Stimulated activated CD4-positive, alpha-beta T cell treated with anti-CD3 and anti-CD28 coated beads, TNF-alpha, amount 100 ng/mL, for 24 hours (primary cell): ENCODE data around the gene GOLGA6L2.
"Not testable (repeated sequence)": the region's sequence is repeated elsewhere in the genome, so short reads cannot be mapped to it uniquely, and the experiment has no call there.

Experiments
- DNase-seq, 3 experiments: peaks; one replicate each; pipeline ENCODE4 v3.0.0-alpha.2; 2020; ENCODE audit warnings: low read depth in 3 of 3

Gene GOLGA6L2, protein sequence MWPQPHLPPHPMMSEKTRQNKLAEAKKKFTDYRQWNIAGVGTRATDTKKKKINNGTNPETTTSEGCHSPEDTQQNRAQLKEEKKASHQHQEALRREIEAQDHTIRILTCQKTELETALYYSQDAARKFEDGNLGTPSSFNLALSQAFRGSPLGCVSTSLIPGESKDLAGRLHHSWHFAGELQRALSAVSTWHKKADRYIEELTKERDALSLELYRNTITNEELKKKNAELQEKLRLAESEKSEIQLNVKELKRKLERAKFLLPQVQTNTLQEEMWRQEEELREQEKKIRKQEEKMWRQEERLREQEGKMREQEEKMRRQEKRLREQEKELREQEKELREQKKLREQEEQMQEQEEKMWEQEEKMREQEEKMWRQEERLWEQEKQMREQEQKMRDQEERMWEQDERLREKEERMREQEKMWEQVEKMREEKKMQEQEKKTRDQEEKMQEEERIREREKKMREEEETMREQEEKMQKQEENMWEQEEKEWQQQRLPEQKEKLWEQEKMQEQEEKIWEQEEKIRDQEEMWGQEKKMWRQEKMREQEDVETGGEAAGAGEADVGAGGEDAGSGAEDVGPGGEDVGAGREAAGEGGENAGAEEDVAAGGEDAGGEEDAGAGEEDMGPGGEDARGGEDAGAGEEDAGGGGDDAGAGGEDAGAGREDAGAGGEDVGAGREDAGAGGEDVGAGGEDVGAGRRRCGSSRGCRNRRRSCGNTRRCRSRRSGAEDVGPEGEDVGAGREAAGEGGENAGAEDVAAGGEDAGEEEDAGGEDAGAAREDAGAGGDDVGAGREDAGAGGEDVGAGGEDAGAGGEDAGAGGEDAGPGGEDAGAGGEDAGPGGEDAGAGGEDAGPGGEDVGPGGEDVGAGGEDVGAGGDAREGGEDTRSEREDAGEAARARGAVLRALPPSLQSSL

DNA sequence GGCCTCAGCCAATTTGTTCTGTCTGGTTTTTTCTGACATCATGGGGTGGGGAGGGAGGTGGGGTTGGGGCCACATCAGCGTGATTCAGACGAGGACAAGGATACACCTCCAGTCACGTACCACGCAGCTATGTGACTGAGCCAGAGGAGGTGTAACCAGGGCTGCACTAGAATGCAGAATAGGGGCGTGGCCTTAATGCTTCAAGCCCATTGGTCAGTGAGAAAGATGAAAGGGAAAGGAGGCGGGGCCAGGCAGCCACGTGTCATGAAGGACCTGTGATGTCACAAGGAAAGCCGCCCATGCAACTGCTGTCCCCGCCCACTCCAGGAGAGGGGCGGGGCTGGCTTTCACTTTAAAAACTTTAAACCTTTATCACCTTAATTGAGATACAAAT, at the start of gene GOLGA6L2:
GOLGA6L2 (minus strand) TSS at position 137 of the 394 bp plus-strand sequence; CDS start at position 75, 62 bp downstream.
- DNase-seq, result peak in 1 of 3 experiments; percentile 3

DNA sequence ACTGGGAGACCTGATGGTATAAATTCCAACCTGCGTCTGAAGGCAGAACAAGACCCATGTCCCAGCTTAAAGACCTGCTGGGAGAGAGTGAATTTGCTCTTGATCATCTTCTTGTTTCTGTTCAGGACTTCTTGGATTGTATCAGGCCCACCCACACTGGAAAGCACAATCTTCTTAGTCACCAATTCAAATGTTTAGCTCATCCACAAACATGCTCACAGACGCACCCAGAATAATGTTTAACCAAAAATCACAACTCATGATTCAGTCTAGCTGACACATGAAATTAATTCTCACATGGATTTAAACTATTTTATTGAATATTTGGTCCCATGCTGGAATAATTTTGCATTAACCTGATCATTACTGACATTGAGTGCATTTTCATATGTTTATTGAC, 37.8 kb upstream of the GOLGA6L2 start:
- no peak for DNase-seq

DNA sequence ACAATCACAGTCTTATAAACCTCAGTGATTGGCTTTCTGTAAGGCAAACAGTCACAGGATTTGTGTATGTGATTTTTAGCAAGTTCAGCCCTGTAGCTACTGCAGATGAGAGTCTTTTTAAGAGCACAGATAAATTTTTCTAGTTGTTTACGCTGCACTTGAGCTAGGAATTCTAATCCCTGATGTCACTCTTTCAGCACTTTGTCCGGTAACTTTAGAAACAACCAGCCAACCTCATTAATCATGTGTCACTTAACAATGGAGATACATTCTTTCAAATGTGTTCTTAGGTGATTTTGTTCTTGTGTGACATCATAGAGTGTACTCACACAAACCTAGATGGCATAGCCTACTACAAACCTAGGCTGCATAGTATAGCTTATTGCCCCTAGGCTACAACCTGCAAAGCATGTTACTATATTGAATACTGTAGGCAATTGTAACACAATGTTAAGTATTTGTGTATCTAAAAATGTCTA, 36.8 kb upstream of the GOLGA6L2 start:
- DNase-seq, result no peak

DNA sequence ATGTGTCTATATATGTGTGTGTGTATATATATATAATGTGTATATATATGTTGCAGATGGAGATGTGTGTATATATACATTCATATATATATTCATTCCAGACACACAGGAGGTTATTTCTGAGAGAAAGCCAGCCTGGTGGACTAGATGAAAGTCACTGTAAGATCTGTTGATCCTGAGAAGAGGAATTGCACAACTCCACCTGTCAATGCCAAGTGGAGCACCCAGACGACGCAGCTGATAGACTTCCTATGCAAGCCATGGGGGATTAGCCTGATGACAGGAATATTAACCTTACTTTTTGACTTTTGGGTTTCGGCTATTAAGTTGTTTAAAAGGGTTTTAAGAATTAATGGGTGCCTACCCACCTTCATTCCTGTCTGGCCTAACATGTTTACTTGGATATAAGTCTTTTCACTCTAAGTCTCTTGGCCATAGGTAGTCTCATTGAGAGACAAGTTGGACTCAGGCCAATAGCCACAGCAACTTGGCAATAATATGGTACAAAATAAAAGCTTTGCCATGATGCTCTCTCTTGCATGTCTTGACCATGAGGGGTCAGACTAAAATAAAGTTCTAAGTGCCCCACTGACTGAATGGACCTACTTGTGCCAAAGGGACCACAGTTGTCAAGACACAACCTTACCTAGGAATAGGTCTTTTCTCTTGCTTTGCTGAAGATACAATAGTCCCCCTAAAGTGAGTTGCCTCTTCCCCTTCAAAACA, 35.9 kb upstream of the GOLGA6L2 start:
- no peak for DNase-seq

DNA sequence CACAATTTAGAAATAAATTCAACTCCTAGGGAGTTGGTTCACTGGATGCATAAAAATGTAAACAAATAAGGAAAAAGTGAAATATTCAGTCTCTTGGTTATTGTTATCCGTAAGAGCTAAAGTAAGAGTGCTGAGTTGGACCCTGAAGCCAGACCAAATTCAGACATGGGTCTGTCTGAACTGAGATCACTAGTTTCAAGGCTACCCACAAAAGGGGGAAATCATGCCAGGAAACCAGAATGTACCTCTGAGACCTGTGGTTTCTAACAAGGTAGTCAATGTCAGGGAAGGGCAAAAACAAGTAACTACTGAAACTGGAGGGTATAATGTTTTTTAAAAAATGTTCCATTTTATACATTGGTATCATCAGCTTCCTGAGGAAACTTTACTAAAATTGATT, 35.2 kb upstream of the GOLGA6L2 start:
- DNase-seq, result no peak

DNA sequence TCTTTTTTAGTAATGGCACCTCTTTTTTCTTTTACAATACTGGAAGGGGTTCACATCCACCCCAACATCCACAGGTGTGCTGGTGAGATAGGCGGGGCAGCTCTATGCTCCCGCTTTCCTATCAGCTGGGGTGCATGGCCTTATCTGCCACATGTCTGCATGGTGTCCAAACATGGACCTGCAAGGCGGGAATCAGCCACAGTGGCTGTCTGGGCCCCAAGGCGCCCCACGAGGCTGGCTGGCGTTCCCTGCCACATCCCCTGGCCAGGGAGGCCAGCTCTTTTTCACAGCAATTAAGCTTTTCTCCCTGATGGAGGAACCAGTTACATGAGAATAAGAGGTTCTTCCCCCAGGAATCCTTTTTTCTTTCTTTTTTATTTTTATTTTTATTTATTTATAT, 30.9 kb upstream of the GOLGA6L2 start:
- DNase-seq, result no peak

DNA sequence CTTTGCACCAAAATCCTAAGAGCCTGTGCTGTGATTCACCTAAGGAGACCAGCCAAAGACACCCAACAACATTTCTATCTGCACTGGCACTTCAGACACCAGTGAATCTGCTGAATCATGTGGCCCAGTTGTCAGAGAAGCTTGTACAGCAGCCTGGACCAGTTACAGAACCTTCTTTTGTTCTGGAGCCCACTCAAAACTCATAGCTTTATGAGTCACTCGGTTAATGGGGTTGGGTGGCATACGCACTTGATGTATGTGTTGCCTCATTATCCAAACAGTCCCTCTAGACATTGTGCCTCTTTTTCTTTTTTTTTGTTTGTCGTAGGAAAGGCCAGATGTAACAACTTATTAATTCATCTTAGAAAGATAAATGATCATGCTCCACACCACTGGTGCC, 25.6 kb upstream of the GOLGA6L2 start:
- DNase-seq, result no peak

DNA sequence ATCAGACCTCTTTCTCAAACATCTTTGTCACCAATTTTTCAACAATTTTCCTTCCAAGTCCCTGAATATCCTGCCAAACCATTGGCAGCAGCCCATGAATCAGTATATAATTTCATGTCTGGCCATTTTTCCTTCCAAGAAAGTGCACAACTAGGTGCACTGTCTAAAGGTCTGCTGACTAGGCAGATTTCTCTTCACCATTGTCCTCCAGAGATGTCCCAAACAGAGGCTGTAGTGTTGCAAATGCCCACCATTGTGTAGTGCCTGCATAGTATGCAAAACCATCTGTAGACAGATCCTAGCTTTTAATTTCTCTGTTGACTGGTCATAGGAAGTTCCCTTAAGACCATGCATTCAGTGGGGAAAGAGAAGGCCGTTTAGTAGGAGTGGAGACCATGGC, 25.0 kb upstream of the GOLGA6L2 start:
- DNase-seq, result no peak

DNA sequence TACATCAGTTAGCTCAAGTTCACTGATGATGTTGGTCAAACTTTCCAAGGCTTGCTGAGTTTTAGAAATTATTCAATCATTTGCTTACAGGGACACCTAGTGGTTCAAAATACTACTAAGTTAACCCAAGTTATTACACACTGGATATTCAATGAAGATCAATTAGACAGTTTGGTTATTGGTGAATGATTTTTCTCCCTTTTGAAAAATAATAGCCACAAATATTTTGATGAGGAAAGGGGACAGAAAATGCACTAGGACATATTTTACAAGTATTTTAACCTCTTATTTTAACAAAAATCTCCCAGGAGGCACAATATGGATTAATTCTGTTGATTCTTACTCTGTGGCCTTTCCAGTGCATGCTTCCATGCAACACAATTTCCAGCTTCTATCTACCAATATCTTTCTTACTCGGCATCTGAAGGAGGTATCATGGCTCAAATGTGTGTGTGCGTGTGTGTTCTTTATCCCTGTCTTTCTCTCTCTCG, 20.1 kb upstream of the GOLGA6L2 start:
- no peak for DNase-seq

DNA sequence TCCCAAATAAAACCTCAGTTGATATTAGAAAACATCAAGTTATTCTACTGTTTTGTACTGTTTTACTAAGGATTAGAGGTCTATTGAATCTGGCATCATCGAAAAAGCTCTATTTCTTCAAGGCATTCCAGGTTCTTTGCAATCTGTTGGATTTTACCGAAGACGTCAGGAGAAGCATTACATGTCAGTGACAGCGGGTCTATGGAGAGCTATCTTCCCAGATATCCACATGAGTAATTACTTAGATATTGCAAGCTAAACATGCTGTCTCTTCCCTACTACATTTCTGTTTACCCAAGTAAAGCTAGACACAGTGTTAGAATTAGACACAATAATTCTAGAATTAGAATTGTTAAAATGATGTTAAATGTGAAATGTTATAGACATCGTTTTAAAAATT, 10.8 kb upstream of the GOLGA6L2 start:
- no peak for DNase-seq

DNA sequence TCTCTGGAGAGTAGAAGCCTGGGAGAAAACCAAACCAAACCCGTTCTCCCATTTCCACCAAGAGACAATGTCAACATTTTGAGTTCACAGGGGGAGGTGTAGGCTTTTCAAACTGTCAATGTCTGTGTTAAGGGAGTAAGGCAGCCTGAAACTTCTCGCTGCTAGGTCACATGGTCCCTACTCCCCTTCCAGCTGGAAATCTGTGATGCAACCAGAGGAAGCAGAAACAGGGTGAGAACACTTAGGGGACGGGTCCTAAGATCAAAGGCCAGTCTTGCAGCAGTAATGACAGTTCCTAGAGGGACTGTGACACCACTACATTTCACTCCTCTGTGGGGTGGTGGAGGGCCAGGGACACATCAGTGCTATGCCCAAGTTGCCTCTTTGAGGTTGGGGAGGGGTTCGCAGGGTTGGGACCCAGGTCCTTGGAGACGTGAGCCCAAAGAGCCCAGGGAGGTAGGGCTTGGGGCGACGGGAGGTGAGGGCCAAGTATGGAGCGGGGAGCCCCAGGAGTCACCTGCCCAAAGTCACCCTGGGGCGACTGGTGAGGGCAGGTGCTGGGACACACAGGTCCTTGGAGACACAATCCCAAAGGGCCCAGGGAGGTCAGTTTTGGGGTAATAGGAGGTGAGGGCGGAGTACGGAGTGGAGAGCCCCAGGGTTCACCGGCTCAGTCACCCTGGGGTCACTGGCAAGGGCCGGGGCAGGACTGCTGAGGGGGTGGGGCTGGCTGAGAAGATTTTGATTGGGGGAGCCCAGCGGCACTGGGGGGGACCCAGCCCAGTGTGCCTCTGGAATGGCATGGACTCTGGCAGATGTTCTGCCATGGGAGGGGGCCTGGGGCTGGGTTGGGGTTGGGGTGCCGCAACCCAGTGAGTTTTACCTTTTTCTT, 582 bp downstream of the GOLGA6L2 start:
- no peak for DNase-seq

DNA sequence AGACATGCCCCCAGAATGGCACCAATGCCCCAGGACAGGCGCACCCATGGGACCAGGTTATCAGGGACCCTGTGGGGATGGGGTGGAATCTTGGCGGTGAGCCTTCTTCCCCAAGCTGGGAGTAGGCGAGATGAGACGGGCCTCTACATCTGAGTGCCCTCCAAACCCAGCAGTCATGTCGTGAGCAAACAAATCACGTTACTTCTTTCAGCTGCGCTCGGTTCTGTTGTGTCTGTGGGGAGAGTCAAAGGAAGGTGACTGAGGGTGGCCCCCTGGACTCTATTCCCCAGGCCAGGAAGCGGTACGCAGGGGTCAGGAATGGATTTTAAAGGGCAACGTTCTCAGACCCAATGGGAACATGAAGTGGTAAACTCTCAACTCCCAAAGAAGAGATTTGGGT, 2.8 kb downstream of the GOLGA6L2 start:
- DNase-seq, result no peak

DNA sequence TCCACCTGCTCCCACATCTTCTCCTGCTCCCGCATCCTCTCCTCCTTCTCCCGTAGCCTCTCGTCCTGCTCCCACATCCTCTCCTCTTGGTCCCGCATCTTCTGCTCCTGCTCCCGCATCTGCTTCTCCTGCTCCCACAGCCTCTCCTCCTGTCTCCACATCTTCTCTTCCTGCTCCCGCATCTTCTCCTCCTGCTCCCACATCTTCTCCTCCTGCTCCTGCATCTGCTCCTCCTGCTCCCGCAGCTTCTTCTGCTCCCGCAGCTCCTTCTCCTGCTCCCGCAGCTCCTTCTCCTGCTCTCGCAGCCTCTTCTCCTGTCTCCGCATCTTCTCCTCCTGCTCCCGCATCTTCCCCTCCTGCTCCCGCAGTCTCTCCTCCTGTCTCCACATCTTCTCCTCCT, 5.8 kb downstream of the GOLGA6L2 start:
- no peak for DNase-seq

DNA sequence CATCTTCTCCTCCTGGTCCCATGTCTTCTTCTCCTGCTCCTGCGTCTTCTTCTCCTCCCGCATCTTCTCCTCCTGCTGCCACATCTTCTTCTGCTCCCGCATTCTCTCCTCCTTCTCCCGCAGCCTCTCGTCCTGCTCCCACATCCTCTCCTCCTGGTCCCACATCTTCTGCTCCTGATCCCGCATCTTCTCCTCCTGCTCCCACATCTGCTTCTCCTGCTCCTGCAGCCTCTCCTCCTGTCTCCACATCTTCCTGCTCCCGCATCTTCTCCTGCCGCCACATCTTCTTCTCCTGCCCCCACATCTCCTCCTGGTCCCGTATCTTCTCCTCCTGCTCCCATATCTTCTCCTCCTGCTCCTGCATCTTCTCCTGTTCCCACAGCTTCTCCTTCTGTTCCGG, 6.4 kb downstream of the GOLGA6L2 start:
- DNase-seq, result no peak

DNA sequence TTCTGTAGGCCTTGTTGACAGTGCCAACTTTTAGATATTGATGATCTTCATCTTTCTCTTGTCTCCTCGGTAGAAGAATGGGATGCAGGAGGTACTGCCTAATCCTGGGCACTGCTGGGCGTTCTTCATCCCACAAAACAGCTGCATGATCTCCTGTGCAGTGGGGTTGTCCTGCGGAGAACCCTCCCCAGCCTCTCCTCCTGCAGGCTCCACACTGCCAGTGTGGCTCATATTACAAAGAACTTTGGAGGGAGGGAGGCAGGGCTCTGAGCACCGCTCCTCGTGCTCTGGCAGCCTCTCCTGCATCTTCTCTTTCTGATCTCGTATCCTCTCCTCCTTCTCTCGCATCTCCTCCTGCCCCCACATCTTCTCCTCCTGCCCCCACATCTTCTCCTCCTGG, 7.5 kb downstream of the GOLGA6L2 start:
- DNase-seq, result no peak

DNA sequence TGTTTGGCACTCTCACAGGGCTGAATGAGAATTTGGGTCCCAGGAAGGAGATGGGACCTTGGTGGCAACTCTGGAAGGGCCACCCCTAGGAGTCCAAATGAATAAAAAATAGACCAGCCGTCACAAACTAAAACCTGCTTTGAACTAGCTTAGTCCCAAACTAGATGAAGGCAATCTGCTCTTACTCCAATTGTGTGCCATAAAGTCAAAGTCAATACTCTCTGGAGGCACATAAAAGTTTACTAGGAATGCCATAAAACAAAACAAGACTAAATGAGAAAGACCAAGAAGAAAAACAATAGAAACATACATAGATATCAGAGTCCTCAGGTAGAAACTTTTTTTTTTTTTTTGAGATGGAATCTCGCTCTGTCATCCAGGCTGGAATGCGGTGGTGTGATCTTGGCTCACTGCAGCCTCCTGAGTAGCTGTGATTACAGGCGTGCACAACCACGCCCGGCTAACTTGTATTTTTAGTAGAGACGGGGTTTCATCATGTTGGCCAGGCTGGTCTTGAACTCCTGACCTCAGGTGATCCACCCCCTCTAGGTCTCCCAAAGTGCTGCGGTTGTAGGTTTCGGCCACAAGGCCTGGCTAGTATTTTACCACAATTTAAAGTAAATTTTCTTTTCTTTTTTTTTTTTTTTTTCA, 8.1 kb downstream of the GOLGA6L2 start:
- no peak for DNase-seq

DNA sequence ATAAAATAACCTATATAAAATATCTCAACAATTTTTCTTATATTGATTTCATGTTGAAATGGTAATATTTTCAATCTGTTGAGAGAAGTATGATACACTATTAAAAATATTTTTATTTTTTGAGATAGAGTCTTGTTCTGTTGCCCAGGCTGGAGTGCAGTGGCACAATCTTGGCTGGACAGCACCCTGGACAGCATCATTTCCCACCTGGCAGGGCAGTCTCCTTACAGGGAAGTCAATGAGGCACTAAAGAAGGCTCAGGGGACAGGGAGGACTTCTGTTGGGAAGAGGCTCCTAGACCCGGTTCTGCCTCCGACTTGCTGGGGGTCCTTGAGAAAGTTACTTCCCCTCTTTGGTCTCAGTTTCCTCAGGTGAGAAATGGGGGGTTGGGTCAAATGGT, 9.4 kb downstream of the GOLGA6L2 start:
- no peak for DNase-seq

DNA sequence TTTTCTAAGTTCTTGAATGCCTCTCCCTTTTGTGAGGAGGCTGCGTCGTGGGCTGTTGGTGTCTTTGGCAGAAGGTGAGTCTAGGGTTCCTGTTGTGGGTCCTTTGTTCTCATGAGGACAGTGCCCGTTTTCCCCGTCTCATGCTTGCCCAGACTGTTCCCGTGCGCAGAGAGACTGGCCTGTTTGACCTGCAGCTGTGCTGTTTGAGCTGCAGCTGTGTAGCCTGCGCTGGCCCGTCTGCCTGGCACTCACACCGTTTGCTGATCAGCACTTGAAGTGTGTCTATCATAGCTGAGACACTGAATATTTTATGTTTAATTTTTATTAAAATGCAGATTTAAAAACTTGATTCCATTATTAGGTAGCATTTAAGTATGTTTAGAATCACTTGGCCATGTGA, 9.9 kb downstream of the GOLGA6L2 start:
- DNase-seq, result no peak

DNA sequence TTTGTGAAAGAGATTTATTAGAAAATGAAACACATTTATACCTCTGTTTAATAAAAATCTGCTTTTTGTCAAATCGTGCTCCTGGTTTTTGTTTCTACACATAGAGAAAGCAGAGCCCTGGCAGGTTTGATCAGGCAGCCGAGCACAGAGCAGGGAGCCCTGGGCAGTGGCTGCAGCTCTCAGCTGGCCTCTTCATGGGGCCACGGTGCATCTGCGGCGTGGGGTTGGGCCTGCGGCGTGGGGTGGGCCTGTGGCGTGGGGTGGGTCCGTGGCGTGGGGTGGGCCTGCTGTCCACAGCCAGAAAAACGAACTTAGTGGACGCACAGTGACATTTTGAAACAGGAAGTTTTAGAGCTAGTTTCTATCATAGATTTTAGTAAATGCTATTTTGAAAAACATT, 10.6 kb downstream of the GOLGA6L2 start:
- DNase-seq, result no peak

DNA sequence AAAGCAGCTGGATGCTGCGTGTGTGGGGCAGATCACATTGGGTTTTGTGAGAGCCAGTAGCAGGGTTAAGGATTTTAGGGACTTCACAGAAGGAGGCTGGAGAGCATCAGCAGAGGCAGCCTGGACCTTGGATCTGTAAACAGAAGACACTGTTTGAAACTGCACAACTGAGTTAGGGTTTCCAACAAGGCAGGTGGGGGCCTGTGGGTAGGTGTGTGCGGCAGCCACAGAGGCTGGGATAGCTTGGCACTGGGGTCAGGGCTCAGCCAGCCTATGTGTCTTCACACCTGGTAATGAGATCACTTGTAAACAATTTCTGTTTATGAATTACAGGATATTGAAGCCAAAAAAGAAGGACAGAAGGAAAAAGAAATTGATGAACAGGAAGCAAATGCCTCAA, 12.3 kb downstream of the GOLGA6L2 start:
- not testable (repeated sequence) for DNase-seq
